GM21423 (cell line): ENCODE data around the gene ZNF675.
"Not testable (repeated sequence)": the region's sequence is repeated elsewhere in the genome, so short reads cannot be mapped to it uniquely, and the experiment has no call there.

Experiments used
- ATAC-seq: cut with Tn5 transposase; IDR thresholded peaks from one replicate; pipeline ENCODE4 v1.9.1; 2021; ENCODE audit warnings: mild to moderate bottlenecking, moderate library complexity; ENCODE audit not compliant: unreplicated experiment

Gene ZNF675

GRCh38 chr19:23686621-23687423 lies at the start of gene ZNF675:
TSS of gene ZNF675 (minus strand) at chr19:23687212. CDS start at chr19:23687033, 179 bp downstream.
- ATAC-seq, result peak; percentile 85

- not testable (repeated sequence) for ATAC-seq
Observed at GRCh38 chr19:23730729-23731465, 43.9 kb upstream of the ZNF675 start.

- not testable (repeated sequence) for ATAC-seq
Observed at GRCh38 chr19:23724161-23724560, 37.1 kb upstream of the ZNF675 start.

GRCh38 chr19:23718802-23719201 lies 31.8 kb upstream of the ZNF675 start:
- no peak for ATAC-seq

GRCh38 chr19:23716792-23717191 lies 29.8 kb upstream of the ZNF675 start:
- ATAC-seq, result no peak

GRCh38 chr19:23709347-23709746 lies 22.3 kb upstream of the ZNF675 start:
- no peak for ATAC-seq

- ATAC-seq, result no peak
Observed at GRCh38 chr19:23706657-23707056, 19.6 kb upstream of the ZNF675 start.

GRCh38 chr19:23699521-23699860 lies 12.5 kb upstream of the ZNF675 start:
- no peak for ATAC-seq

GRCh38 chr19:23698711-23699520 lies 11.9 kb upstream of the ZNF675 start:
- no peak for ATAC-seq

GRCh38 chr19:23692937-23693336 lies 5.9 kb upstream of the ZNF675 start:
- ATAC-seq, result not testable (repeated sequence)

GRCh38 chr19:23673132-23673531 lies 13.9 kb downstream of the ZNF675 start:
- ATAC-seq, result no peak

- not testable (repeated sequence) for ATAC-seq
Observed at GRCh38 chr19:23668606-23669005, 18.4 kb downstream of the ZNF675 start.

GRCh38 chr19:23665651-23666410 lies 21.2 kb downstream of the ZNF675 start:
- no peak for ATAC-seq

GRCh38 chr19:23649817-23650216 lies 37.2 kb downstream of the ZNF675 start:
- ATAC-seq, result not testable (repeated sequence)
